Chondrocyte (in vitro differentiated cells): ENCODE measurements around the gene SULT1B1. TPM values are rescaled to one million over a fixed set of nuclear protein-coding genes. Genes with fewer than 3 reads are reported as not detected.
A peak's percentile ranks its signal among the peaks of the same experiment; 100 is the strongest.

Source experiments
- DNase-seq: peaks from one replicate; pipeline ENCODE4 v3.0.0; 2021; ENCODE audit warnings: mixed read lengths, low spot score
- H3K27ac Mint-ChIP-seq: one replicate; pipeline ENCODE4 v1.8.0; 2021; ENCODE audit warnings: mild to moderate bottlenecking, moderate library complexity, mixed read lengths; ENCODE audit not compliant: unreplicated experiment
- H3K27me3 Mint-ChIP-seq: 2 replicates; pipeline ENCODE4 v1.8.0; 2021; ENCODE audit warnings: low read depth, mixed read lengths
- H3K36me3 Mint-ChIP-seq: 2 replicates; pipeline ENCODE4 v1.8.0; 2021; ENCODE audit warnings: low read depth, mixed read lengths
- H3K4me1 Mint-ChIP-seq: 2 replicates; pipeline ENCODE4 v1.8.0; 2021; ENCODE audit warnings: low read depth, mild to moderate bottlenecking, mixed read lengths
- H3K4me3 Mint-ChIP-seq: one replicate; pipeline ENCODE4 v1.8.0; 2021; ENCODE audit warnings: mild to moderate bottlenecking, moderate library complexity, mixed read lengths; ENCODE audit not compliant: unreplicated experiment
- H3K9me3 Mint-ChIP-seq: 2 replicates; pipeline ENCODE4 v1.8.0; 2021; ENCODE audit warnings: low read depth, mixed read lengths
- CTCF ChIP-seq: fragments of 200-600 bp; sonication (generic); IDR thresholded peaks from 2 replicates; pipeline ENCODE4 v1.5.0; 2021; ENCODE audit warnings: antibody characterized with exemption, mild to moderate bottlenecking, moderate library complexity
- total RNA-seq: library from RNA; stranded (reverse); gene quantifications from 3 replicates; pipeline ENCODE4 v1.2.1, GENCODE V29; 2021

The SULT1B1 gene
- total RNA-seq, 1 donor from 2014 or later, result 0.52 TPM

GRCh38 chr4:69750346-69750745 is 10.1 kb downstream of the SULT1B1 start:
- Mint-ChIP-seq H3K36me3 (no peaks in the 10 kb centered on the region), H3K9me3 (peaks cover 14% of the 10 kb centered on the region), H3K27me3 (peaks cover 4% of the 10 kb centered on the region), H3K4me1 (peaks cover 8% of the 10 kb centered on the region), H3K27ac (no peak overlapping the region), H3K4me3 (no peak overlapping the region)
- no peak for DNase-seq
- TF ChIP-seq CTCF, result no peak

- peaks cover 5% of the 10 kb centered on the region for H3K4me1 Mint-ChIP-seq
- no peak for TF ChIP-seq CTCF
- H3K36me3 Mint-ChIP-seq, result no peaks in the 10 kb centered on the region
- no peak overlapping the region for H3K27ac Mint-ChIP-seq
- H3K4me3 Mint-ChIP-seq, result no peak overlapping the region
- no peak for DNase-seq
- H3K9me3 Mint-ChIP-seq, result peaks cover 14% of the 10 kb centered on the region
- H3K27me3 Mint-ChIP-seq, result peaks cover 4% of the 10 kb centered on the region
Measured at GRCh38 chr4:69749771-69750170, 10.6 kb downstream of the SULT1B1 start.

GRCh38 chr4:69748173-69748572 is 12.2 kb downstream of the SULT1B1 start:
- Mint-ChIP-seq H3K27ac (no peak overlapping the region), H3K27me3 (peaks cover 3% of the 10 kb centered on the region), H3K4me3 (no peak overlapping the region), H3K4me1 (no peaks in the 10 kb centered on the region), H3K36me3 (no peaks in the 10 kb centered on the region), H3K9me3 (peaks cover 16% of the 10 kb centered on the region)
- no peak for DNase-seq
- no peak for TF ChIP-seq CTCF

GRCh38 chr4:69744157-69744478 is 16.3 kb downstream of the SULT1B1 start:
- Mint-ChIP-seq H3K36me3 (no peaks in the 10 kb centered on the region), H3K4me3 (no peak overlapping the region), H3K27me3 (peaks cover 2% of the 10 kb centered on the region), H3K4me1 (no peaks in the 10 kb centered on the region), H3K27ac (no peak overlapping the region), H3K9me3 (peaks cover 16% of the 10 kb centered on the region)
- no peak for TF ChIP-seq CTCF
- DNase-seq, result no peak

GRCh38 chr4:69743476-69744156 is 16.8 kb downstream of the SULT1B1 start:
- Mint-ChIP-seq H3K4me1 (no peaks in the 10 kb centered on the region), H3K27me3 (peaks cover 2% of the 10 kb centered on the region), H3K9me3 (peaks cover 16% of the 10 kb centered on the region), H3K27ac (no peak overlapping the region), H3K36me3 (no peaks in the 10 kb centered on the region), H3K4me3 (no peak overlapping the region)
- no peak for TF ChIP-seq CTCF
- DNase-seq, result peak; percentile 87
